Stimulated activated CD8-positive, alpha-beta memory T cell treated with anti-CD3 and anti-CD28 coated beads, Interleukin-15, amount 100 ng/mL, for 4 hours (primary cell): ENCODE results near the gene CYP46A1.
A peak's percentile ranks its signal among the peaks of the same experiment; 100 is the strongest.

ENCODE experiments used
- DNase-seq, 2 donors: peaks; one replicate each; pipeline ENCODE4 v3.0.0-alpha.2; 2020; ENCODE audit warnings: low read depth in 2 of 2

CYP46A1 gene

GRCh38 chr14:99729991-99730875, 46.1 kb downstream of the CYP46A1 start:
- peak; percentile 12 to 17 for DNase-seq

- no peak for DNase-seq
Measured at GRCh38 chr14:99730876-99731546, 46.9 kb downstream of the CYP46A1 start.

- DNase-seq = no peak
Measured at GRCh38 chr14:99731547-99732435, 47.7 kb downstream of the CYP46A1 start.

- no peak for DNase-seq
Measured at GRCh38 chr14:99732436-99733210, 48.5 kb downstream of the CYP46A1 start.

- DNase-seq = no peak
Measured at GRCh38 chr14:99733211-99733539, 49.1 kb downstream of the CYP46A1 start.

GRCh38 chr14:99733540-99734405, 49.7 kb downstream of the CYP46A1 start:
- no peak for DNase-seq

- no peak for DNase-seq
Measured at GRCh38 chr14:99734406-99735051, 50.4 kb downstream of the CYP46A1 start.

GRCh38 chr14:99735189-99736135, 51.4 kb downstream of the CYP46A1 start:
- DNase-seq = no peak

GRCh38 chr14:99736603-99737371, 52.7 kb downstream of the CYP46A1 start:
- DNase-seq = no peak

- DNase-seq = no peak
Measured at GRCh38 chr14:99737451-99737951, 53.4 kb downstream of the CYP46A1 start.

- no peak for DNase-seq
Measured at GRCh38 chr14:99737956-99738667, 54.0 kb downstream of the CYP46A1 start.

GRCh38 chr14:99740411-99740810, 56.3 kb downstream of the CYP46A1 start:
- DNase-seq = no peak

- no peak for DNase-seq
Measured at GRCh38 chr14:99741227-99741976, 57.3 kb downstream of the CYP46A1 start.

- no peak for DNase-seq
Measured at GRCh38 chr14:99742074-99742473, 58.0 kb downstream of the CYP46A1 start.

- no peak for DNase-seq
Measured at GRCh38 chr14:99742509-99743487, 58.7 kb downstream of the CYP46A1 start.
